K562 (cell line): Measurements from ENCODE around the gene RBMS1. TPM values are rescaled to one million over a fixed set of nuclear protein-coding genes. Genes with fewer than 3 reads are reported as not detected.

ENCODE experiments used
- ATAC-seq: fragments of 200-7000 bp; cut with Tn5 transposase; 3 replicates; pipeline ENCODE4 v1.9.1; 2020; ENCODE audit warnings: moderate library complexity
- BruUV-seq: library from RNA; stranded (reverse); fragments of 400-500 nt; replicated peaks from 2 replicates; lab custom pipeline; 2021; lab: Mats Ljungman, UMichigan
- CTCF ChIA-PET: fragments of 300-600 bp; formaldehyde crosslinking; extraction: SDS; loops from one replicate; lab custom pipeline; 2021; ENCODE audit warnings: low intra/inter-chr PET ratio; lab: Yijun Ruan, JAX
- POLR2A ChIA-PET: fragments of 300-600, 350-650 bp; sonication (Branson Sonifier 250); formaldehyde crosslinking; extraction: SDS; loops from one replicate; lab custom pipeline; 2021; ENCODE audit warnings: antibody characterized with exemption, inconsistent platforms; lab: Yijun Ruan, JAX
- DNase-seq, 4 experiments: peaks; one replicate each; pipeline versions ENCODE4 v3.0.0 to v3.0.0-alpha.2; 2011 to 2018; ENCODE audit warnings: low spot score in 3 of 4, mixed read lengths in 3 of 4; ENCODE audit errors: extremely low read depth in 1 of 4
- FAIRE-seq: peaks from 2 replicates; lab custom pipeline; 2011; peaks lifted over from hg19 to GRCh38; lab: Jason Lieb, UNC
- H2AFZ ChIP-seq: 2 replicates; pipeline ENCODE4 v1.6.0; 2011; ENCODE audit warnings: low read depth, low read length, control low read depth, inconsistent platforms
- H3K27ac ChIP-seq: fragments of 200-600 bp; 3 replicates; pipeline ENCODE4 v1.8.0; 2011; ENCODE audit warnings: low read depth, mild to moderate bottlenecking, control low read depth, inconsistent platforms, low read length, moderate library complexity, mixed read lengths; ENCODE audit errors: extremely low read depth
- H3K27me3 ChIP-seq, 2 experiments: fragments of 300-600 bp in 1 of 2; 2 replicates in 1 of 2; 3 replicates in 1 of 2; pipeline versions ENCODE4 v1.6.0 to v1.8.0; 2011; ENCODE audit warnings: inconsistent platforms in 2 of 2, low read length in 2 of 2, mild to moderate bottlenecking in 1 of 2, mixed read lengths in 1 of 2, moderate library complexity in 1 of 2; ENCODE audit not compliant: control insufficient read depth in 2 of 2, insufficient read depth in 2 of 2
- H3K36me3 ChIP-seq: fragments of 300-600 bp; 3 replicates; pipeline ENCODE4 v1.8.0; 2011; ENCODE audit warnings: mild to moderate bottlenecking, low read length, inconsistent platforms; ENCODE audit not compliant: control insufficient read depth, insufficient read depth
- H3K4me1 ChIP-seq, 2 experiments: fragments of 200-600 bp in 1 of 2; replicated peaks in 1 of 2; 2 replicates in 1 of 2; 3 replicates in 1 of 2; pipeline versions ENCODE4 v1.5.1 to v1.8.0; 2011; ENCODE audit warnings: inconsistent platforms in 2 of 2, low read length in 2 of 2, mild to moderate bottlenecking in 1 of 2, mixed read lengths in 1 of 2, moderate library complexity in 1 of 2; ENCODE audit not compliant: control insufficient read depth in 2 of 2, insufficient read depth in 2 of 2
- H3K4me2 ChIP-seq: 2 replicates; pipeline ENCODE4 v1.6.1; 2011; ENCODE audit warnings: low read length, control low read depth, inconsistent platforms, mixed read lengths; ENCODE audit not compliant: insufficient read depth
- H3K4me3 ChIP-seq: fragments of 200-600 bp; sonication (generic), shearing (Covaris generic); 2 replicates; pipeline ENCODE4 v1.5.1; 2016; ENCODE audit warnings: control low read depth, inconsistent platforms
- H3K79me2 ChIP-seq: fragments of 200-600 bp; 3 replicates; pipeline ENCODE4 v1.8.0; 2011; ENCODE audit warnings: low read length, inconsistent platforms; ENCODE audit not compliant: control insufficient read depth, insufficient read depth
- H3K9ac ChIP-seq, 2 experiments: 2 replicates each; pipeline versions ENCODE4 v1.6.0 to v1.6.1; 2011; ENCODE audit warnings: low read depth in 2 of 2, low read length in 2 of 2, control low read depth in 1 of 2, inconsistent platforms in 1 of 2, mild to moderate bottlenecking in 1 of 2, mixed read lengths in 1 of 2; ENCODE audit not compliant: insufficient read depth in 1 of 2
- H3K9me1 ChIP-seq: one replicate; pipeline ENCODE4 v1.6.0; 2011; ENCODE audit warnings: inconsistent platforms, mild to moderate bottlenecking, low read length, moderate library complexity; ENCODE audit not compliant: control insufficient read depth, insufficient read depth
- H3K9me3 ChIP-seq: replicated peaks from 2 replicates; pipeline ENCODE4 v1.5.1; 2011; ENCODE audit warnings: low read depth, low read length, inconsistent platforms; ENCODE audit not compliant: control insufficient read depth, insufficient read depth
- H4K20me1 ChIP-seq: replicated peaks from 2 replicates; pipeline ENCODE4 v1.6.1; 2011; ENCODE audit warnings: low read length, inconsistent platforms, mixed read lengths; ENCODE audit not compliant: control insufficient read depth, insufficient read depth
- ETV6 ChIP-seq, 3 experiments: fragments of 150-350 bp in 1 of 3; sonication (generic) in 1 of 3; formaldehyde crosslinking in 1 of 3; IDR thresholded peaks; 2 replicates each; pipeline versions ENCODE4 v1.6.1 to v1.8.0; 2014 to 2022; ENCODE audit warnings: borderline replicate concordance in 2 of 3, low read depth in 2 of 3, antibody characterized with exemption in 1 of 3, low read length in 1 of 3, mild to moderate bottlenecking in 1 of 3, missing genetic modification reagents in 1 of 3
- MCM2 ChIP-seq: fragments of 450-650 bp; IDR thresholded peaks from 2 replicates; pipeline ENCODE4 v1.6.1; 2017; ENCODE audit warnings: low read depth, mild to moderate bottlenecking
- MCM3 ChIP-seq: fragments of 450-650 bp; IDR thresholded peaks from 2 replicates; pipeline ENCODE4 v1.6.1; 2016
- NFE2 ChIP-seq: IDR thresholded peaks from 2 replicates; pipeline ENCODE4 v1.6.1; 2014; ENCODE audit warnings: antibody characterized with exemption, low read depth
- RUNX1 ChIP-seq: sonication (generic); IDR thresholded peaks from 2 replicates; pipeline ENCODE4 v1.6.1; 2016; ENCODE audit warnings: antibody characterized with exemption, low read depth
- TGIF2 ChIP-seq: sonication (generic); formaldehyde crosslinking; IDR thresholded peaks from 2 replicates; pipeline ENCODE4 v1.8.1; 2022; ENCODE audit warnings: mild to moderate bottlenecking, missing genetic modification reagents, moderate library complexity
- TRIM25 ChIP-seq: fragments of 450-650 bp; IDR thresholded peaks from 2 replicates; pipeline ENCODE4 v1.7.0; 2016; ENCODE audit warnings: borderline replicate concordance
- VEZF1 ChIP-seq: fragments of 200-800 bp; sonication (Bioruptor generic); IDR thresholded peaks from 2 replicates; pipeline ENCODE4 v1.6.1; 2017; ENCODE audit warnings: missing genetic modification characterization, missing compliant biosample characterization
- ZBTB34 ChIP-seq: fragments of 250-450 bp; sonication (Bioruptor Pico); IDR thresholded peaks from 2 replicates; pipeline ENCODE4 v1.8.0; 2021; ENCODE audit warnings: mild to moderate bottlenecking, moderate library complexity
- ZNF324 ChIP-seq: fragments of 250-450 bp; sonication (Bioruptor Pico); IDR thresholded peaks from 2 replicates; pipeline ENCODE4 v1.4.0; 2020; ENCODE audit warnings: mild to moderate bottlenecking
- ZNF766 ChIP-seq: fragments of 200-800 bp; sonication (Bioruptor generic); conservative IDR thresholded peaks from 2 replicates; pipeline ENCODE4 v1.6.1; 2016; ENCODE audit warnings: missing genetic modification characterization, missing compliant biosample characterization
- WGBS: fragments of 100-300 bp; shearing (Covaris generic); methylation state at CpG from one replicate; pipeline ENCODE4 v1.1.6; 2016; ENCODE audit warnings: low coverage, mixed read lengths; ENCODE audit not compliant: insufficient coverage; ENCODE audit errors: missing lambda C conversion rate; 5-methylcytosine and 5-hydroxymethylcytosine counted together
- in situ Hi-C: fragments of 300-500 bp; cut with MboI; formaldehyde crosslinking; loops from 4 replicates; pipeline ENCODE4 v1.15.0; 2018; ENCODE audit warnings: inconsistent platforms, mixed read lengths
- intact Hi-C: fragments of 100-400 bp; cut with micrococcal nuclease; formaldehyde crosslinking; loops from 2 replicates; pipeline ENCODE4 v1.14.2; 2022
- polyA plus RNA-seq, 8 experiments: library from polyadenylated mRNA; depleted of rRNA in 4 of 8; stranded (reverse) in 5 of 8; unstranded in 3 of 8; fragments of >200 nt; fragmentation: Nextera tagmentation in 2 of 8; fragmentation: Illumina TruSeq in 1 of 8; extraction: Ambion mirVana in 2 of 8; extraction: Trizol in 1 of 8; gene quantifications; 2 replicates each; pipeline versions ENCODE4 v1.2.1 to v1.2.3, GENCODE V29; 2011 to 2014; ENCODE audit warnings: inconsistent platforms in 1 of 8, missing spikeins in 1 of 8
- total RNA-seq, 7 experiments: library from RNA; depleted of rRNA in 6 of 7; stranded (reverse); fragments of >200 nt in 6 of 7; fragmentation: Illumina TruSeq in 2 of 7; extraction: Trizol in 2 of 7; gene quantifications; 2 replicates each; pipeline versions ENCODE4 v1.2.1 to v1.2.3, GENCODE V29; 2011 to 2021; ENCODE audit warnings: low replicate concordance in 1 of 7

Gene RBMS1
- total and polyA plus RNA-seq, 9 of the 15 experiments (the other 6 are each of a cell fraction or from before 2014, with no cell fraction given) = 0.04 to 0.31 (median 0.09) TPM; not detected in 6

- POLR2A ChIA-PET = no interaction called here
- 4% methylated on average over 4 of the region's 4 CpGs for WGBS
- Histone ChIP-seq H2AFZ (no peak overlapping the region), H4K20me1 (no peaks in the 10 kb centered on the region), H3K4me2 (no peak overlapping the region), H3K27me3 (no peaks in the 10 kb centered on the region), H3K4me1 (no peaks in the 10 kb centered on the region), H3K4me3 (no peak overlapping the region), H3K9ac (no peak overlapping the region), H3K9me1 (no peaks in the 10 kb centered on the region), H3K36me3 (no peaks in the 10 kb centered on the region), H3K9me3 (no peaks in the 10 kb centered on the region), H3K79me2 (no peaks in the 10 kb centered on the region), H3K27ac (no peak overlapping the region)
- in situ Hi-C loops (no loop called here), intact Hi-C loops (no loop called here)
- TF ChIP-seq NFE2 (no peak), VEZF1 (no peak), TGIF2 (CRISPR knock-in tag) (no peak), ZNF324 (CRISPR knock-in tag) (no peak), TRIM25 (no peak), ZNF766 (CRISPR knock-in tag) (no peak), MCM2 (no peak), ZBTB34 (CRISPR knock-in tag) (no peak), ETV6 (IDR thresholded peaks at IDR 0.05; ENCODE audit: borderline replicate concordance in 1 of 2, low read depth in 2 of 2, low read length in 1 of 2) (no peak), ETV6 (CRISPR knock-in tag; IDR thresholded peaks at IDR 0.05; ENCODE audit: borderline replicate concordance) (no peak), MCM3 (no peak), RUNX1 (no peak)
- no TSS peak for BruUV-seq
- DNase-seq (no peak), ATAC-seq (no peak), FAIRE-seq (no peak)
- CTCF ChIA-PET = no interaction called here
Observed at GRCh38 chr2:160538115-160538514, 44.5 kb upstream of the RBMS1 start.
